GM19397 (cell line): Measurements from ENCODE around the gene SELENOH.
A peak's percentile ranks its signal among the peaks of the same experiment; 100 is the strongest.
"Not testable (repeated sequence)": the region's sequence is repeated elsewhere in the genome, so short reads cannot be mapped to it uniquely, and the experiment has no call there.

Experiments used
- ATAC-seq: cut with Tn5 transposase; IDR thresholded peaks from one replicate; pipeline ENCODE4 v1.9.1; 2021; ENCODE audit warnings: mild to moderate bottlenecking, moderate library complexity; ENCODE audit not compliant: unreplicated experiment

The SELENOH gene

DNA sequence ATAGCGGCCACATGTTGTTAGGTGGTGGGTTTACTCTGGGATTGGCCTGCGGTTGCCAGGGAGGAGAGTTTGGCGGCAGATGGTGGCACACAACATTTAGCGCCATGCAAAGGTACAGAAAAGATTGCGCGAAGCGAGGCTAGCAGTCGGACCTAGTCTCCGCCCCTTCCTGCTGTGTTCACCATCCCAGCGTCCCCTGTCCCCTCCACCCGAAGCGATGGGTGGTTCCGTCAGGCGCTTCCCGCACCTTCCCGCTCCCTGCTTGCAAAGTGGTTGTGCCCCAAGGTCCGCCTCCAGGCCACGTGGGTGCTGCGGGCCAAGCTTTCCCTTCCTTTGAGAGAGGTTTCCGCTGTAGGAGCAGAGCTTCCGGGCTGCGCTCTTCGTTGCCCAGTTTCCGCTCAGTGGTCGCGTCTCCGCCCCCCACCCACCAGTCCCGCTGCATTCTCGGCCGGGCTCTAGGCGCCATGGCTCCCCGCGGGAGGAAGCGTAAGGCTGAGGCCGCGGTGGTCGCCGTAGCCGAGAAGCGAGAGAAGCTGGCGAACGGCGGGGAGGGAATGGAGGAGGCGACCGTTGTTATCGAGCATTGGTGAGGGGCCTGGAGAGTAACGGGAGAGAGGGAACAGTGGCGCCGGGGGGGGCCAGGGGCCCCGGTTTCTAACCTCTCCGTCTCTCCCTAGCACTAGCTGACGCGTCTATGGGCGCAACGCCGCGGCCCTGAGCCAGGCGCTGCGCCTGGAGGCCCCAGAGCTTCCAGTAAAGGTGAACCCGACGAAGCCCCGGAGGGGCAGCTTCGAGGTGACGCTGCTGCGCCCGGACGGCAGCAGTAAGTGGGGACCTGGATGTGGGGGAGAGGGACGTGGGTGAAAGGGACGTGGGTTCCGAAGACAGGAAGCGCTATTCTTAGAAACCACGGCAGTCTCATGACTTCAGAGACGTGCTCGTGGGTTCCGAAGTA lies at the start of gene SELENOH:
SELENOH (plus strand) TSS at position 360 of the 955 bp plus-strand sequence; CDS start at position 465, 105 bp downstream.
- ATAC-seq = peak; percentile 90

- no peak for ATAC-seq
Observed at GRCh38 chr11:57698843-57699365, 42.4 kb upstream of the SELENOH start.

- no peak for ATAC-seq
Observed at GRCh38 chr11:57699813-57700212, 41.5 kb upstream of the SELENOH start.

DNA sequence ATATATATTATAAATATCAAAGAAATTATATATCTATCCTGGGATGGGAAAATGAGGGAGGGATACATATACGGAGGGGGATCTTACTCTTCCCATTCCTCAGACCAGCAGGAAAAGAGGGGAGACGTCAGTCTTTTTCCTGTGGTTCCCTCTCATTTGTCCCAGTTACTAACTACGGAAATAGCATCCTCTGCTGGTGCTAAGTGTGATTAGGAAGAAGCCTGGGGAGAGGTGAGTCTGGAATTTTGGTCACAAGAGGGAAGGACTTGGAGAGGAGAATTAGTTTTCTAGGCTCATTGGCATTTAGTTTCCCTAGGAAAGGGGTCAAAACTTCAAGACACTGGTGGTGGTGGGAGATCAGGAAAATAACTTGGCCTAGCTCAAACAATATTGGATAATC lies 40.9 kb upstream of the SELENOH start:
- ATAC-seq = no peak

DNA sequence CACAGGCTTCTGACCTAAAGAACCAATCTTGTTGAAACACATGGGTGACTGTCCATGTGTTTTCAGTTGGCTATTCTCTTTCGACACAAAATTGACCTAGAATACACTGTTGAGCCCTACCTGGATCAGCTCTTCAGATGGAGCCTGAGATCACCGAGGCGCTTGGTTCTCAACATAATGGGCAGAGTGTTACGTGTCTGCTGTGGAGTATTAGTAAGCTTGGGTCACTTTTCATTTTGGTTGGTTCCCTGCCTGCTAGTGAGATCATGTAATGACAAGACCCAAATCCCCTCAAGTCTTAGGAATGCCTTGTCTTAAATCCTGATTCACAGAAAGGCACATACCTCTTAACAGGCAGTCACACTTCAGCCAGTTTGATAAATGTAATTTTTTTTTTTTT lies 38.0 kb upstream of the SELENOH start:
- no peak for ATAC-seq

DNA sequence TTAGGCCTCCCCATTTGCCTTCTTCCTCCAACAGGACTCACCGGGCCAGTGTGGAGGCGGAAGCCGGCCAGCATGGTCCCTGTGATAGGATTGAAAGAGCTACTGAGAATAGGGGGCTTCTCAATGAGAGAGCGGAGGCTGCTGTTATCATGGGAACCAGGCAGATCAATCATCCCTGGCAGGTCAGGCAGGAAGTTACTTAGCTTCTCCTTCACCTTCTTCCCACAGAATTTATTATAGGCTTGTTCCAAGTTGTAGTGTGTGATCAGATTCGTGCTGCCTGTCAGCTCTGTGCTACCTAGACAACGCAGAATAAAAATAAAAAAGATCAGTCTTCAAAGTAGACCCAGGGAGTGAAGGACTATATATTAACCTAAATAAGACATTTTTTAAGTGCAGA lies 36.4 kb upstream of the SELENOH start:
- no peak for ATAC-seq

- not testable (repeated sequence) for ATAC-seq
Observed at GRCh38 chr11:57705432-57705831, 35.9 kb upstream of the SELENOH start.

DNA sequence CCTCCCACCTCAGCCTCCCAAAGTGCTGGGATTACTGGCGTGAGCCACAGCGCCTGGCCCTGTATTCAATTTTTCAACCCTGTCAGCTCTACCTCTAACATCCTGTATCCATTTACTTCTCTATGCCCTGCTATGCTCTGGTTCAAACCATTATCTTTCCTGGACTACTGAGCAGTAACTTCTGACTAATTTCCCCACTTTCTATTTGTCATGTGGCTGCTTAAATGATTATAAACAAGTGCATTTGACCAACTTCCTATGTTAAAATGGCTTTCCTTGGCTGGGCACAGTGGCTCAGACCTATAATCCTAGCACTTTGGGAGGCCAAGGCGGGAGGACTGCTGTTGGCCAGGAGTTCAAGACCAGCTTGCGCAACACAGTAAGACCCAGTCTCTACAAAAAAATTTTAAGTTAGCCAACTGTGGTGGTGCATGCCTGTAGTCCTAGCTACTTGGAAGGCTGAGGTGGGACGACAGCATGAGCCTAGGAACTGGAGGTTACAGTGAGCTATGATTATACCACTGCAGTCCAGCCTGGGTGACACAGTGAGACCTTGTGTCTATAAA lies 31.4 kb upstream of the SELENOH start:
- no peak for ATAC-seq

DNA sequence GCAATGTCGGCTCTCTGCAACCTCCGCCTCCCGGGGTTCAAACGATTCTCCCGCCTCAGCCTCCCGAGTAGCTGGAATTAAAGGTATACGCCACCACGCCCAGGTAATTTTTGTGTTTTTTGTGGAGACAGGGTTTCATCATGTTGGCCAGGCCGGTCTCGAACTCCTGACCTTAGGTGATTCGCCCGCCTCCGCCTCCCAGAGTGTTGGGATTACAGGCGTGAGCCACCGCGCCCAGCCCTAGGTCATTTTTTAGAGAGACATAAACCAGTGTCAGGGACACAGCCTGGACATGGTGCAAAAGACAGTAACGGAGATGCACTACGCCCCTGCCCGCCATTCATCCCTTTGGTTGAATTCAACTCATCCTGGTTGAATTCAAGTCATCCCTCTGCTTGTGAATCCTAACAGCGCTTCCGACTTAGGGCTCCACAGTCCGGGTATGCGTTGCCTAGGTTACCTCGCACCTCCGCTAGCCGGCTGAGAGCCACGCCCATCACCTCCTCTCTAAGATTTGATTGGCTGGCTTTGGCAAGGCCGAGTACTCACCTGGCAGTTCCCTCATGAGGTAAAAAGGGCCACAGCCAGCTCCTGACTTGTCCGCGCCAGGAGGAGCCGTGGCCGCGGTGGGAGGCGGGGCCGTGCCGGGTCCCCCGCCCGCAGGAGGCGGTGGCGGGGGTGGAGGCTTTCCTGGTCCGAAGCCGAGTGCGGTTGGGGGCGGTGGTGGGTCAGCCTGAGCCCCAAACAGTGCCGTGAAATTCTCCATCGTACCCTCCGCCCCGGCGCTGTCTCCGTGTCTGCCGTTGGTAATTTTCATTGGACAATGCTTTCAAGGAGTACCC lies 29.7 kb upstream of the SELENOH start, which contains the start of gene MED19:
MED19 (minus strand) TSS at position 802 of the 842 bp plus-strand sequence; CDS start at position 766, 36 bp downstream.
- peak; percentile 38 for ATAC-seq

DNA sequence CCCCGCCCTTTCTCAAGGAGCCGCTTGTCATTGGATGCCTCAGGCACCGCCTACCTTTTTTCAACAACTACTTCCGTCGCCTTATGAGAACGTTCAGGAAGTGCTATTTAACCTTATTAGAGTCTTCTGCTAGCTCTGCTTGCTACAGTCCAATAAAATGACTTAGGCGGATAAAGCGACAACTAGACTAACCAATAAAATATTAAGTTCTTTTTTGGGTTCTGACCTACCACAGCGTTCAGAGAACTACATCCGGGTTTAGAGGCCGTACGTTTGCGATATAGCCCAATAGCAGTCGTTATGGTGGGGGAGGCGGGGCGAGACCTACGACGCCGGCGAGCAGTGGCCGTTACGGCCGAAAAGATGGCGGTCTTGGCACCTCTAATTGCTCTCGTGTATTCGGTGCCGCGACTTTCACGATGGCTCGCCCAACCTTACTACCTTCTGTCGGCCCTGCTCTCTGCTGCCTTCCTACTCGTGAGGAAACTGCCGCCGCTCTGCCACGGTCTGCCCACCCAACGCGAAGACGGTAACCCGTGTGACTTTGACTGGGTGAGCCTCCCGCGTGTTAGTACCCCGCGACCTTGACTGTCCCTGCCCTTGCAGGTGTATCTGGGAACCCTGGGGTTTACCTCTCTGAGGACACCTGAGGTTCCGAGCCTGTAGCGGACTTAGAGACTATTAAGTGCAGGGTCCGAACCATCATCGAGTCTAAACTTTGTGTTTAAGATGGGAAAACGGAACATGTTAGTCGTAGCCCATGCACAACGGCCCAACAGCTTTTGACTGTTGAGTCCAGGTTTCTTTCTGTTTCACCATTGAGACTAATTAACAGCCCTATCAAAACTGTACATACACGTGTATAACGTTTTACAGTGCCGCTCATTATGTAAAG lies 28.8 kb upstream of the SELENOH start, which contains the start of gene TMX2:
TMX2 (plus strand) TSS at position 338 of the 895 bp plus-strand sequence; CDS start at position 364, 26 bp downstream.
- ATAC-seq = peak; percentile 90

DNA sequence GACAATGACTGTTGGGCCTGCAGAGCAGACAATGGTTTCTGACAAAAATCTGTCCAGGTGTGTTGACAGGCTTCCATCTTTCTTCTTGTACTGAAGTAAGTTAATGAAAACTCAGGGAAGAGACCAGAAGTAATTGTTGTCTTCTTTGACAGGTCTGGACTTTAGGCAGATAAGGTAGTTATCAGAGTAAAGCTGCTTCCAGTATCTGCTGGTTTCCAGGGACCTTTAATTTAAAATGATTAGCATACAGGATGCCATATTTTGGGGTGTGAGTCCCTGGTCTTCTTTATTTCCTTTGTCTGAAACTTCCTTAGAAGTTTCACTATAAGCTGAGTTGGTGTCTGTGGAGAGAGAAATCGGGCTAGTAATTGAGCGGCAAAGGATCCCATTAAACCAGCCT lies 27.5 kb upstream of the SELENOH start:
- ATAC-seq = no peak

DNA sequence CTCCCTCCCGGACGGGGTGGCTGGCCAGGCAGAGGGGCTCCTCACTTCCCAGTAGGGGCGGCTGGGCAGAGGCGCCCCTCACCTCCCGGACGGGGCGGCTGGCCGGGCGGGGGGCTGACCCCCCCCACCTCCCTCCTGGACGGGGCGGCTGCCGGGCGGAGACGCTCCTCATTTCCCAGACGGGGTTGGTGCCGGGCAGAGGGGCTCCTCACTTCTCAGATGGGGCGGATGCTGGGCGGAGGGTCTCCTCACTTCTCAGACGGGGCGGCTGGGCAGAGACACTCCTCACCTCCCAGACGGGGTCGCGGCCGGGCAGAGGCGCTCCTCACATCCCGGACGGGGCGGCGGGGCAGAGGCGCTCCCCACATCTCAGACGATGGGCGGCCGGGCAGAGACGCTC lies 24.6 kb upstream of the SELENOH start:
- not testable (repeated sequence) for ATAC-seq

- no peak for ATAC-seq
Observed at GRCh38 chr11:57727185-57727584, 14.1 kb upstream of the SELENOH start.

- no peak for ATAC-seq
Observed at GRCh38 chr11:57728829-57729228, 12.5 kb upstream of the SELENOH start.

DNA sequence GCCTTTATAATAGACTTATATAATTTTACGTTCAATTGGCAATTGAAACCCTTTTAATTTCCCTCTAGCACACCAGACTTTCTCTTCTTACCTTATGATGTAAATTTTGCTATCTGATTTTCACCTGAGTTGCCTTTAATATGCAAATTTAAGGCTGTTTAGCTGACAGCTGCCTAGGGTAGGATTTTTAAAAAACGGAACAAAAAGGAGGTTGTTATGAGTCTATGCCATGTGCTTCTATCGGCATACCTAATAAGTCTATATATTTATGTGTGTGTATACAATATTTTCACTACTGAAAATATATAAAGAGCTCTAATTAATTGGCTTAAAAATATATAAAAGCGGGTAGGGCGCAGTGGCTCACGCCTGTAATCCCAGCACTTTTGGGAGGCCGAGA lies 11.8 kb upstream of the SELENOH start:
- no peak for ATAC-seq

DNA sequence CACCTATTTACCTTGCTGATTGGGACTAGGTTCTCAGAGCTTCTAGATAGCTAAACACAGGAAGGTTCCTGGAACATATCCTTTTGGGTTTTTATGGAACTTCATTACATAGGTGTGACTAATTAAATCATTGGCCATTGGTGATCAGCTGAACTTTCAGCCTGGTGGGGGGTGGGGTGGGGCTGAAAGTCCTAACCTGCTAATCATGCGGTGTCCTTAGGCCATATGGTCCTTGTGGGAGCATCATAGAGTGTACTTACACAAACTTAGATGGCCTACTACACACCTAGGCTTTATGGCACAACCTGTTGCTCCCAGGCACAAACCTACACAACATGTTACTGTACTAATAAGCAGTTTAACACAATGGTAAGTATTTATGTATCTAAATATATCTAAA lies 8.6 kb upstream of the SELENOH start:
- ATAC-seq = no peak

GRCh38 chr11:57735619-57736298 lies 5.5 kb upstream of the SELENOH start:
- ATAC-seq = no peak

GRCh38 chr11:57742087-57742452 lies 779 bp downstream of the SELENOH start:
- ATAC-seq = no peak

- ATAC-seq = no peak
Observed at GRCh38 chr11:57744357-57744756, 3.1 kb downstream of the SELENOH start.
